HG02938 (cell line): ENCODE measurements around the gene RIMKLA.

Source experiments
- ATAC-seq: cut with Tn5 transposase; IDR thresholded peaks from one replicate; pipeline ENCODE4 v1.9.1; 2021; ENCODE audit warnings: mild to moderate bottlenecking, moderate library complexity; ENCODE audit not compliant: unreplicated experiment

Gene RIMKLA

GRCh38 chr1:42370876-42371549, 9.6 kb upstream of the RIMKLA start:
- ATAC-seq, result no peak

- no peak for ATAC-seq
Observed at GRCh38 chr1:42372796-42373195, 7.8 kb upstream of the RIMKLA start.

- peak; percentile 40 for ATAC-seq
Observed at GRCh38 chr1:42379794-42380585, 602 bp upstream of the RIMKLA start.

DNA sequence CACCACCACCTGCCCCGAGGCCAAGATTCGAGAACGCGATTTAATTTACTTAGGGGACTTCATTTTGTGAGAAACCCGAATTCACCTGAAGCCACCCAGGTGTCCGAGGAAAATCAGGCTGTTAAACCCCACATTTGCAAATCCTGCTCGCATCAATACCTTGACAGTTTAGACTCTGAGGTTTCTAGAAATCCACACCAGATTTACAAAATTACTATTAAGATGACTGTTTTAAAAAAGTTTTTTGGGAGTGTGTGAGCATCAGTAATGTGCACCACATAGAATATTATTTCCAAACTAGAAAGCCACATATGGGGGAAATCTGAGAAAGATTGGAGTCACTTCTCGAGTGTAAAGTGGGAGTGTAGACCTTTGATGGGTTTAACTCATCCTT, 685 bp downstream of the RIMKLA start:
- no peak for ATAC-seq

DNA sequence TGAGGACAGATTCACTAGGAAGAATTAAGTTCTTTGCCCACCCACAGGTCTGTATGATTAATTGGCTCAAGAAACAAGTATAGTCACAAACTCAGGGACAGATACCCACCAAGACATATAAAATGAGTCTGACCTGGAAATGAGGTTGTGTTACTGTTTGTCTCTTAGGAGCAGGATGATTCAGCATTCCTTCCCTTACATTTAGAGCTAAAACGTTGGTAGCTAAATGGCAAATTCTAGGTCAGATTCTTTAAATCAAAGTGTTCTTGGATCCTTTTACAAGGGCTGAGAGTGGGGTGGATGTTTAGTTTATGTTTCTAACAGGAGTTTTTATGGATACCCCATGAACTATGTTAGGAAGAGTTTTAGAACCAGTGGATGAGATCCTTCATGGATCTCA, 4.7 kb downstream of the RIMKLA start:
- ATAC-seq, result no peak

GRCh38 chr1:42386051-42386450, 5.5 kb downstream of the RIMKLA start:
- no peak for ATAC-seq

DNA sequence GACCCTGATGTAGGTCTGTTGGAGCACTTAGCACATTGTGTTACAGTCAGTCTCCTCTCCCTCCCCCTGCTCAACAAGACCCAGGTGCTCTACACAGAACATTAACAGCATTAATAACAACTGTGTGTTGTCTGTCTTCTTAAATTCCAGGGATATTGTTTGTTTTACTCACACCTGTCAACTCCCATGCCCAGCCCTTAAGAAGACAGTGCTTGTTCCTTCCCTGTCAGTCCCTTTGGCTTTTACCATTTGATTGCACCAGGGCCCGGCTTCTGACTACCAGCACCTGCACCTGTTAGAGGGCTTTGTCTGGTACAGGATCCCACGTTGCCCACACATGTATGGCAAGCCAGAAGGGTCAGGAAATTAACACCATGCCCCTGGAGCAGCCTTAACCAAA, 11.7 kb downstream of the RIMKLA start:
- ATAC-seq, result no peak

DNA sequence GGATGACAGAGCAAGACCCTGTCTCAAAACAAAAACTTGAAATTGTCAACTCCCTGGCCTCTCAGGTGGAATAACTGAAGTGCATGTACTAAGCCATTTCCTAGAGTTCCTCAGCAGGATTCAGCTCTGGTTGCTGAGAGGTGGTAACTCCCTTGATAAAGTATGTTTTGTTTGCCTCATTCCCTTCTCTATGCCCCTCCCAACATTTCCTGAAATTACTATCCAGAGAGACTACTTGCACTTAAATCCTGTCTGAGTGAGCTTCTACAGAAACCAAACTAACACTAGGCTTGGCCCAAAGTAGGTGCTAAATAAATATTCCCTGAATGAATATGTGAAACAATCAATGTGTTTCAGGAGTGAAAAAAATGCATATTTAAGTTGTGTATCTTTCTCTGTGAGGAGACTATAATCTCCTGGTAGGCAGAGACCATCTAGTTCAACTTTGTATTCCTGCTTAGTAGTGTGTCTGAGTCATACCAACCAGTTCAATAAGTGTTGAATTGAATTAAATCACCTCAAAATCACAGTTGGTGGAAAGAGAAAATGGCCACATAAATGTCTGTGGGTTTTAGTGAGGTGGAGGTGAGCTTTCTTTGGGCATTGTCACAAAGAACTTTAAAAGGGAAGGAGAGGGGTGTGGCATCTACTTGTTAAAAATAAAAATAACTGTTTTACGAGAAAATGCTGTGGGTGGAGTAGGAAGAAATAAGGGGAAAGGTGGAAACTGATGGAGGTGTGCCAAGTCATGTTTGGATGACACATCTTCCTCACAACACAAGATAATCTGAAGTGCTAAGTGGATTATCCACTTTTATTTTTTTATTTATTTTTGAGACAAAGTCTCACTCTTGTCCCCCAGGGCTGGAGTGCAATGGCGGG, 12.6 kb downstream of the RIMKLA start:
- no peak for ATAC-seq

GRCh38 chr1:42399315-42400100, 18.9 kb downstream of the RIMKLA start:
- no peak for ATAC-seq

GRCh38 chr1:42403880-42404400, 23.3 kb downstream of the RIMKLA start:
- no peak for ATAC-seq

DNA sequence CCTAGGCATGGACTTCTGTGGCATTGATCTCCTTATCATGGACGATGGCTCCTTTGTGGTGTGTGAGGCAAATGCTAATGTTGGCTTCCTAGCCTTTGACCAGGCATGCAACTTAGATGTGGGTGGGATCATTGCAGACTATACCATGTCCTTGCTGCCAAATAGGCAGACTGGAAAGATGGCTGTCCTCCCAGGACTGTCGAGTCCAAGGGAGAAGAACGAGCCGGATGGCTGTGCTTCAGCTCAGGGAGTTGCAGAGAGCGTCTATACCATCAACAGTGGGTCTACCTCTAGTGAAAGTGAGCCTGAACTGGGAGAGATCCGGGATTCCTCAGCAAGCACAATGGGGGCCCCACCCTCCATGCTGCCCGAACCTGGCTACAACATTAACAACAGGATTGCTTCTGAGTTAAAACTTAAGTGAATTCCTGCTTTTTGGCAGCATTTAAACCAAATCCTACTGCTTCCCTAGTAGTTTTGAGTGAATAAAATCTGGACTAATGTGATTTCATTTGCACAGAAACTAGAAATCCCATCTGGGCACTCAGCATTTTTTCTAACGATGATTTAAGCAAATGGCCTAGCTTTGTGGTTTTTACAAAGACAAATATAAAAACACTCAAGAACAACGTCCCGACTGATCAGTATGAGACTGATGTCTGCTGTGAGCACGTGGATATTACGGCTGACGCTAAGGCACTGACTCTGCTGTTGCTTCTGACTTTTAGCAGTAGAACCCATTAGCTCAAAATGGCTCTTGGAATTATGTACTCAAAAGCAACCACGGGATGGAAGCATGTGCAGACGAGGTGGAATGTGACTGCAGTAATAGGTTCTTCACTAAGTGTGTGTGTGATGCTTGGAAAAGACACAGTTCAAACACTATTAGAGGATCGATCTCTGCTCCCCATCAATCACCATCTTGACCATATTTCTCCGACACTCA, 34.2 kb downstream of the RIMKLA start:
- no peak for ATAC-seq

DNA sequence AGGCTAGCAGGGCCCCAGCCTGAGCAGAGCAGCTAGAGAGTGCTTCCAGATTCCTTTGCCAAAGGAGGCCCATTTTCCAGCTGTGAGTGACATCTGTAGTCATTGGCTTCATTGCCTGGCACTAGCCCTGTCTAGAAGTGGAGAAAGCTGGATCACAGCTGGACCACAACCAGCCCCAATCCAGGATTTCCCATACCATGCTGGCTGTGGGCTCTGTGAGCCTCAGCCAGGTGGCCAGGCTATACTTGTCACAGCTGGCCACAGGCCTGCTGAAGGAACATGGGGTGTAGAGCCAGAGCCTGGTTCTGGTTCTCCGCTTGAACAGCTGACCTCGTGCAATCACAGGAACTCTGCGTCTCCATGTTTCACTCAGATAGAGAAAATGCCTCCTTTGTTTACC, 36.6 kb downstream of the RIMKLA start:
- ATAC-seq, result no peak

DNA sequence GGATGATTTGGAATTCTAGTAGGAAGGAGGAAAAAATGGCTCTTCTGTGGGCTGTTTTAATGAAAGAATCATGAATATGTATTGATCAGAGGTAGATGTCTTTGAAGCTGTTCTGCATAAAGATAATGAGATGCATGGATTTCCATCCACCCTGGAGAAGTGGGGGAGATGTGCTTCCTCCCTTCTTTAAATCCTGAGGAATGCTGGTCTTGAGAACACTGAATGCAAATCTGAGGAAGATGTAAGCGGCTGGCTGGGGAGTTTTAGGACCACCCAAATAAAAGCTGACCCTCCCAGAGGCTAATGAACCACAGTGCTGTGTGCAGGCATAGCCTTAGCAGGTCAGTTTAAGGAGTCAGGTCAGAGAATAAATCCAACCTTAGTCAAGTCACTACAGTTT, 37.9 kb downstream of the RIMKLA start:
- no peak for ATAC-seq

GRCh38 chr1:42419126-42419821, 38.7 kb downstream of the RIMKLA start:
- no peak for ATAC-seq

- ATAC-seq, result no peak
Observed at GRCh38 chr1:42420121-42420520, 39.5 kb downstream of the RIMKLA start.

DNA sequence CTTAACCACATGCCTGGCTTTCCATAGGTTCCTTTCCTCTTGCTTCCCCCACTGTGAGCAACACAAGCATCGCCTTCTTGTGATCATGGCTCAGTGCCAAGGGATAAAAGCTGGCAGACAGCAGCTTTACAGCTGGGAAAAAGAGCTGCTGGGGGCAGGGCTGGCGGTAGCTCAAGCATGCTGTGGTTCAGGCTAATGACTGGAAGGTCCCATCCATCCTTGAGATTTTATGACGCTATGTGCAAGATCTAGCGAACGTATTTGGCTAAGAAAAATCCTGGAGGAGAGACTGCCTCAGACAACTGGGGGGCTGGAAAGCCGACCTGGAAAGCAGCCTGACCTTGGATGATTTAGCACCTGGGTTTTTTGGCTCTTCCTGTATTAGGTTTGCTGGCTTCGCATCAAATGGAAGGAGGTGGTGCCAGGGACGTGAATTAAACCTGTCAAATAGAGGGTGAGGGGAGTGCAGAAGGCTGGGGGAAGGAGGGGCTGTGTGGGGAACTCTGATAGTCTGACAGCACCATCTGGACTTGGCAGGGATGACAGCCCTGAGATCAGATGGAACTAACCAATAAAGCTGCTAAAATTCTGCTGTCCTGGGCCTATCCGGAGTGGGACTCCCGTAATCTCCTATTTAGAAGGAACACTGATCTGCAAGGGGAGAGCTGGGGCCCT, 40.5 kb downstream of the RIMKLA start:
- ATAC-seq, result no peak

- no peak for ATAC-seq
Observed at GRCh38 chr1:42422737-42423136, 42.1 kb downstream of the RIMKLA start.

GRCh38 chr1:42423681-42424080, 43.1 kb downstream of the RIMKLA start:
- ATAC-seq, result no peak
